ENCODE measurements around the gene IFT22.
"Not testable (repeated sequence)": the region's sequence is repeated elsewhere in the genome, so short reads cannot be mapped to it uniquely, and the experiment has no call there.

The IFT22 gene

GRCh38 chr7:101285171-101285570 is 36.4 kb downstream of the IFT22 start:
- TF ChIP-seq, protein P1, sequence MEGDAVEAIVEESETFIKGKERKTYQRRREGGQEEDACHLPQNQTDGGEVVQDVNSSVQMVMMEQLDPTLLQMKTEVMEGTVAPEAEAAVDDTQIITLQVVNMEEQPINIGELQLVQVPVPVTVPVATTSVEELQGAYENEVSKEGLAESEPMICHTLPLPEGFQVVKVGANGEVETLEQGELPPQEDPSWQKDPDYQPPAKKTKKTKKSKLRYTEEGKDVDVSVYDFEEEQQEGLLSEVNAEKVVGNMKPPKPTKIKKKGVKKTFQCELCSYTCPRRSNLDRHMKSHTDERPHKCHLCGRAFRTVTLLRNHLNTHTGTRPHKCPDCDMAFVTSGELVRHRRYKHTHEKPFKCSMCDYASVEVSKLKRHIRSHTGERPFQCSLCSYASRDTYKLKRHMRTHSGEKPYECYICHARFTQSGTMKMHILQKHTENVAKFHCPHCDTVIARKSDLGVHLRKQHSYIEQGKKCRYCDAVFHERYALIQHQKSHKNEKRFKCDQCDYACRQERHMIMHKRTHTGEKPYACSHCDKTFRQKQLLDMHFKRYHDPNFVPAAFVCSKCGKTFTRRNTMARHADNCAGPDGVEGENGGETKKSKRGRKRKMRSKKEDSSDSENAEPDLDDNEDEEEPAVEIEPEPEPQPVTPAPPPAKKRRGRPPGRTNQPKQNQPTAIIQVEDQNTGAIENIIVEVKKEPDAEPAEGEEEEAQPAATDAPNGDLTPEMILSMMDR (IDR thresholded peaks at IDR 0.05; ENCODE audit: borderline replicate concordance, insufficient read depth, low read depth, low read length): no peak
- H3K4me3 ChIP-seq (ENCODE audit: low read depth, low read length): no peak overlapping the region

GRCh38 chr7:101280912-101281311 is 40.7 kb downstream of the IFT22 start:
- H3K4me3 ChIP-seq (ENCODE audit: low read depth, low read length): not testable (repeated sequence)

- TF ChIP-seq, protein P1 (IDR thresholded peaks at IDR 0.05; ENCODE audit: borderline replicate concordance, insufficient read depth, low read depth, low read length): no peak
- no peak overlapping the region for H3K4me3 ChIP-seq (ENCODE audit: low read depth, low read length)
Measured at GRCh38 chr7:101278461-101279292, 42.9 kb downstream of the IFT22 start.

GRCh38 chr7:101277155-101277554 is 44.5 kb downstream of the IFT22 start:
- TF ChIP-seq, protein P1 (IDR thresholded peaks at IDR 0.05; ENCODE audit: borderline replicate concordance, insufficient read depth, low read depth, low read length): no peak
- H3K4me3 ChIP-seq (ENCODE audit: low read depth, low read length): no peak overlapping the region

GRCh38 chr7:101273206-101273605 is 48.4 kb downstream of the IFT22 start:
- H3K4me3 ChIP-seq (ENCODE audit: low read depth, low read length): no peak overlapping the region
- TF ChIP-seq, protein P1 (IDR thresholded peaks at IDR 0.05; ENCODE audit: borderline replicate concordance, insufficient read depth, low read depth, low read length): no peak

GRCh38 chr7:101271021-101271420 is 50.6 kb downstream of the IFT22 start:
- TF ChIP-seq, protein P1 (IDR thresholded peaks at IDR 0.05; ENCODE audit: borderline replicate concordance, insufficient read depth, low read depth, low read length): no peak
- no peak overlapping the region for H3K4me3 ChIP-seq (ENCODE audit: low read depth, low read length)

- TF ChIP-seq, protein P1 (IDR thresholded peaks at IDR 0.05; ENCODE audit: borderline replicate concordance, insufficient read depth, low read depth, low read length): no peak
- H3K4me3 ChIP-seq (ENCODE audit: low read depth, low read length): no peak overlapping the region
Measured at GRCh38 chr7:101269664-101270063, 51.9 kb downstream of the IFT22 start.

Data from GM12875 (cell line).